Measurements from ENCODE around the gene RTP4. TPM values are rescaled to one million over a fixed set of nuclear protein-coding genes. Genes with fewer than 3 reads are reported as not detected.

The RTP4 gene
- total RNA-seq, 2 donors from 2014 or later = 0.98 to 3.1 TPM

- peaks cover 7% of the 10 kb centered on the region for H3K27me3 Mint-ChIP-seq
- H3K4me1 Mint-ChIP-seq = no peaks in the 10 kb centered on the region
- H3K9me3 Mint-ChIP-seq = no peaks in the 10 kb centered on the region
- no peaks in the 10 kb centered on the region for H3K36me3 Mint-ChIP-seq (ENCODE audit: low read depth)
- no peak for ATAC-seq (replicated peaks)
- no peak overlapping the region for H3K4me3 Mint-ChIP-seq
- H3K27ac Mint-ChIP-seq = no peak overlapping the region
These were observed 15.3 kb upstream of the RTP4 start for GRCh38 chr3:187352581-187353575.

- Mint-ChIP-seq H3K36me3 (ENCODE audit: low read depth) (no peaks in the 10 kb centered on the region), H3K4me1 (no peaks in the 10 kb centered on the region), H3K27ac (no peak overlapping the region), H3K9me3 (no peaks in the 10 kb centered on the region), H3K4me3 (no peak overlapping the region), H3K27me3 (no peaks in the 10 kb centered on the region)
- no peak for ATAC-seq (replicated peaks)
These were observed 10.1 kb upstream of the RTP4 start for GRCh38 chr3:187358068-187358467.

- Mint-ChIP-seq H3K27ac (no peak overlapping the region), H3K4me1 (no peaks in the 10 kb centered on the region)
These were observed 8.2 kb upstream of the RTP4 start for GRCh38 chr3:187359798-187360486.

GRCh38 chr3:187360596-187360995 is 7.6 kb upstream of the RTP4 start:
- H3K36me3 Mint-ChIP-seq (ENCODE audit: low read depth) = no peaks in the 10 kb centered on the region
- no peaks in the 10 kb centered on the region for H3K9me3 Mint-ChIP-seq
- H3K4me1 Mint-ChIP-seq = no peaks in the 10 kb centered on the region
- no peak for ATAC-seq (replicated peaks)
- H3K27me3 Mint-ChIP-seq = no peaks in the 10 kb centered on the region
- no peak overlapping the region for H3K4me3 Mint-ChIP-seq
- no peak overlapping the region for H3K27ac Mint-ChIP-seq

More at GRCh38 chr3:187359798-187360486, 8.2 kb upstream of the RTP4 start:
- H3K4me3 Mint-ChIP-seq = no peak overlapping the region
- no peaks in the 10 kb centered on the region for H3K36me3 Mint-ChIP-seq (ENCODE audit: low read depth)
- no peak for ATAC-seq (replicated peaks)
- H3K9me3 Mint-ChIP-seq = no peaks in the 10 kb centered on the region
- H3K27me3 Mint-ChIP-seq = no peaks in the 10 kb centered on the region

- no peak overlapping the region for H3K4me3 Mint-ChIP-seq
- no peaks in the 10 kb centered on the region for H3K36me3 Mint-ChIP-seq (ENCODE audit: low read depth)
- no peaks in the 10 kb centered on the region for H3K9me3 Mint-ChIP-seq
- ATAC-seq (replicated peaks) = peak; percentile 44
- no peak overlapping the region for H3K27ac Mint-ChIP-seq
- H3K27me3 Mint-ChIP-seq = no peaks in the 10 kb centered on the region
- H3K4me1 Mint-ChIP-seq = no peaks in the 10 kb centered on the region
These were observed 6.3 kb upstream of the RTP4 start for GRCh38 chr3:187361835-187362234.

GRCh38 chr3:187367561-187368103 is 553 bp upstream of the RTP4 start:
- Mint-ChIP-seq H3K27ac (peak overlapping the region; percentile 90), H3K4me3 (peak overlapping the region; percentile 83), H3K9me3 (no peaks in the 10 kb centered on the region), H3K4me1 (peaks cover 10% of the 10 kb centered on the region), H3K36me3 (ENCODE audit: low read depth) (peaks cover 26% of the 10 kb centered on the region), H3K27me3 (no peaks in the 10 kb centered on the region)
- no peak for ATAC-seq (replicated peaks)

- ATAC-seq (replicated peaks) = peak; percentile 63
- H3K36me3 Mint-ChIP-seq (ENCODE audit: low read depth) = peaks cover 27% of the 10 kb centered on the region
- H3K27ac Mint-ChIP-seq = peak overlapping the region; percentile 90
- H3K4me1 Mint-ChIP-seq = peaks cover 10% of the 10 kb centered on the region
- no peaks in the 10 kb centered on the region for H3K27me3 Mint-ChIP-seq
- H3K9me3 Mint-ChIP-seq = no peaks in the 10 kb centered on the region
- H3K4me3 Mint-ChIP-seq = peak overlapping the region; percentile 83
These were observed 883 bp downstream of the RTP4 start for GRCh38 chr3:187369089-187369447.

GRCh38 chr3:187370051-187370450 is 1.9 kb downstream of the RTP4 start:
- no peaks in the 10 kb centered on the region for H3K27me3 Mint-ChIP-seq
- peaks cover 31% of the 10 kb centered on the region for H3K36me3 Mint-ChIP-seq (ENCODE audit: low read depth)
- H3K4me3 Mint-ChIP-seq = peak overlapping the region; percentile 83
- H3K27ac Mint-ChIP-seq = no peak overlapping the region
- H3K9me3 Mint-ChIP-seq = no peaks in the 10 kb centered on the region
- no peak for ATAC-seq (replicated peaks)
- peaks cover 10% of the 10 kb centered on the region for H3K4me1 Mint-ChIP-seq

- no peaks in the 10 kb centered on the region for H3K27me3 Mint-ChIP-seq
- no peaks in the 10 kb centered on the region for H3K4me1 Mint-ChIP-seq
- H3K4me3 Mint-ChIP-seq = no peak overlapping the region
- H3K27ac Mint-ChIP-seq = no peak overlapping the region
- no peak for ATAC-seq (replicated peaks)
- peaks cover 34% of the 10 kb centered on the region for H3K36me3 Mint-ChIP-seq (ENCODE audit: low read depth)
- no peaks in the 10 kb centered on the region for H3K9me3 Mint-ChIP-seq
These were observed 7.4 kb downstream of the RTP4 start for GRCh38 chr3:187375581-187375980.

- no peak for ATAC-seq (replicated peaks)
- no peaks in the 10 kb centered on the region for H3K27me3 Mint-ChIP-seq
- H3K4me1 Mint-ChIP-seq = no peaks in the 10 kb centered on the region
- no peak overlapping the region for H3K4me3 Mint-ChIP-seq
- H3K27ac Mint-ChIP-seq = no peak overlapping the region
- H3K9me3 Mint-ChIP-seq = no peaks in the 10 kb centered on the region
- peaks cover 13% of the 10 kb centered on the region for H3K36me3 Mint-ChIP-seq (ENCODE audit: low read depth)
These were observed 9.7 kb downstream of the RTP4 start for GRCh38 chr3:187377842-187378241.

- no peak for ATAC-seq (replicated peaks)
- Mint-ChIP-seq H3K9me3 (peaks cover 3% of the 10 kb centered on the region), H3K27me3 (no peaks in the 10 kb centered on the region), H3K4me3 (no peak overlapping the region), H3K27ac (no peak overlapping the region), H3K4me1 (no peaks in the 10 kb centered on the region), H3K36me3 (ENCODE audit: low read depth) (no peaks in the 10 kb centered on the region)
These were observed 14.5 kb downstream of the RTP4 start for GRCh38 chr3:187382609-187383151.

- Mint-ChIP-seq H3K27me3 (no peaks in the 10 kb centered on the region), H3K4me1 (no peaks in the 10 kb centered on the region), H3K36me3 (ENCODE audit: low read depth) (no peaks in the 10 kb centered on the region), H3K9me3 (peaks cover 4% of the 10 kb centered on the region), H3K27ac (no peak overlapping the region), H3K4me3 (no peak overlapping the region)
- no peak for ATAC-seq (replicated peaks)
These were observed 15.1 kb downstream of the RTP4 start for GRCh38 chr3:187383246-187383645.

GRCh38 chr3:187385296-187385695 is 17.1 kb downstream of the RTP4 start:
- H3K27me3 Mint-ChIP-seq = no peaks in the 10 kb centered on the region
- ATAC-seq (replicated peaks) = no peak
- peaks cover 8% of the 10 kb centered on the region for H3K9me3 Mint-ChIP-seq

GRCh38 chr3:187396661-187397060 is 28.5 kb downstream of the RTP4 start:
- H3K9me3 Mint-ChIP-seq = no peaks in the 10 kb centered on the region
- no peak for ATAC-seq (replicated peaks)
- H3K27me3 Mint-ChIP-seq = peaks cover 17% of the 10 kb centered on the region
- H3K27ac Mint-ChIP-seq = no peak overlapping the region
- H3K4me1 Mint-ChIP-seq = no peaks in the 10 kb centered on the region
- no peaks in the 10 kb centered on the region for H3K36me3 Mint-ChIP-seq (ENCODE audit: low read depth)
- no peak overlapping the region for H3K4me3 Mint-ChIP-seq

More at GRCh38 chr3:187385296-187385695, 17.1 kb downstream of the RTP4 start:
- Mint-ChIP-seq H3K4me3 (no peak overlapping the region), H3K36me3 (ENCODE audit: low read depth) (no peaks in the 10 kb centered on the region), H3K27ac (no peak overlapping the region), H3K4me1 (no peaks in the 10 kb centered on the region)
